Pons (tissue), 1 donor: ENCODE data around the gene LINGO1.

Experiments
- DNase-seq: peaks from one replicate; pipeline ENCODE4 v3.0.0-alpha.2; 2016; ENCODE audit warnings: low spot score

The LINGO1 gene

DNA sequence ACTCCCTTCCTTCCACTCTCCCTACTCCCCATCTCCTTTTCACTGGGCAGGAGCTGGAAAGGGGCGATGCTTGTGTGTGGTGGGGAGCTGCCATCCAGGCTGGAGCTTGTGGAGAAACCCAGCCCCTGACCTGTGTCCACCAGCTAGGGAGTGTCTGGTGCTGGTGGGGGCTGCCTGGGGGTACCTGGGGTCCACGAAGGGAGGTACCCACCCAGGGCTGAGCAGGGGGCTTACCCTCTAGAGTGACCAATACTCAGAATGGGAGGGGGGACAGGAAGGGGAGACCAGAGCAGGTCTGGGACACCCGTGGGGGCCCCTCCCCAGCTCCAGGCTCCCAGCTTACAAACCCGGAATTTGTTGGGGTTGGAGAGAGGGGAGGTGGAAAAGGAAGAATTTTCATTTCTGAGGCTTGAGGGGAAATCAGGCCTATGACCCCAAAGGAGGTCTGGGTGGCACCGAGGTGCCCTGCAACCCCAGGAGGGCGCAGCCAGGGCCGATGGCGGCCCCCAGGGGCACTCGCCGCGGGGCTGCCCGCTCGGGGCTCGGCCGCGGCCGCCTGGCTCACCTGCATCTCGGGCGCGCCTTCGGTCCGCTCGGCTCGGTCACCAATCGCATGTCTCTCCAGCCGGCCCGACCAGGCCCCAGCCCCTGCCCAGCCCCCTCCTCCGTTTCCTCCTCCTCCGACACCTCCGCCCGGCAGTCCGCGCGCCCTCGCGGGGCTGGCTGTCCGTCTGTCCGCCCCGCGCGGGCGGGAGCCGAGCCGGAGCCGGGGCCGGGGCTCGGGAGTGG lies 773 bp downstream of the LINGO1 start:
- no peak for DNase-seq

DNA sequence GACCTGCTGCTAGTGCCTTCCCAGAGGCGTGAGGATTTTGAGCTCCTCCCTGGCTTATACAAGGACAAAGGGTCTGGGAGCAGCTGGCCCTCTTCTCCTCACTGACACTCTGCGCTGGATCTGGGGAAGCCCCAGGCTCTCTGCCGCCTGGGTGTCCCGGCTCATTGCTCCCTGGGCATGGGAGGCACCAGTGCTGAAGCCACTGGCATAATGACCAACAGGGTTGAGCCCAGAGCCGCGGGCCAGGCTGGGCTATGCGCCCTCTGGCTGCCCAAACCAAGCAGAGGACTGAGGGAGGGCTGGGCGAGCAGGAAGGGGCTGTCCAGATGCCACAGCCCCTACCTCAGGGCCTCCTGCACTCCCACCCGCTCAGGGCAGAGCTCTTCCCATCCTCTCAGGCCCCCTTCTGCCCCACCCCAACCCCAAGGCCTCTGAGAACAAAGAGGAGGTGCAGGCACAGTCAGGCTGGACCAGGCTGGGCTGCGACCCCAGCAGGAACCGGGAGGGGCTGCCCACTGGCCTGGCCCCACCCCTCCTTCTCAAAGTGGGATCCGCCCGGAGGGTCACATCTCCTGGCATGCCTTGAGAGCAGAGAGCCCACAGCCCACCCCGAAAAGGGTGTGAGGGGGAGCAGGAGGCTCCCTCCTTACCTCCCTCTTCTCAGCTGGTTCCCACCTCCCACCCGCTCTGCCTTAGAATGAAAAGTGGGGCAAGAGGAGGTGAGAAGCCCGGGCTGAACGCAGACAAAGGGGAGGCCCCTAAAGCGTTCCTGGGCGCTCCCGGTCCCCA lies 1.6 kb downstream of the LINGO1 start:
- DNase-seq: peak; percentile 79

DNA sequence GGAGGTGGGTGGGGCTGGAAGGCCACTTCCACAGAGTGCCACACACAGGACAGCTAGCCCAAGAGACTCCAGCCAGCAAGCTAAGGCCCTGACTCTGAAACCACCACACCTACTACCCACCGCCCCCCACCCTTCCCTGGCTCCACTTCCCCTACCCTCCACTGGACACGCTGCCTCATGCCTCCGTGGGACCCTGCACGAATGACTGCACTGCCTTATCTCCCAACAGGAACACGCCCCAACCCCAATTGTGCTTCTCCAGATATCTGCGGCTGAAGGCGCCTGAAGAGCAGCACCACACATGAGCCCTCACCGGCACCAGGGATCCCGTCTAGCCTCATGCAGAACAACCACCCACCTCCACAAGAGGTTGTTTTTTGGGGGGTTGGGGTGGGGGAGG lies 2.7 kb downstream of the LINGO1 start:
- no peak for DNase-seq

DNA sequence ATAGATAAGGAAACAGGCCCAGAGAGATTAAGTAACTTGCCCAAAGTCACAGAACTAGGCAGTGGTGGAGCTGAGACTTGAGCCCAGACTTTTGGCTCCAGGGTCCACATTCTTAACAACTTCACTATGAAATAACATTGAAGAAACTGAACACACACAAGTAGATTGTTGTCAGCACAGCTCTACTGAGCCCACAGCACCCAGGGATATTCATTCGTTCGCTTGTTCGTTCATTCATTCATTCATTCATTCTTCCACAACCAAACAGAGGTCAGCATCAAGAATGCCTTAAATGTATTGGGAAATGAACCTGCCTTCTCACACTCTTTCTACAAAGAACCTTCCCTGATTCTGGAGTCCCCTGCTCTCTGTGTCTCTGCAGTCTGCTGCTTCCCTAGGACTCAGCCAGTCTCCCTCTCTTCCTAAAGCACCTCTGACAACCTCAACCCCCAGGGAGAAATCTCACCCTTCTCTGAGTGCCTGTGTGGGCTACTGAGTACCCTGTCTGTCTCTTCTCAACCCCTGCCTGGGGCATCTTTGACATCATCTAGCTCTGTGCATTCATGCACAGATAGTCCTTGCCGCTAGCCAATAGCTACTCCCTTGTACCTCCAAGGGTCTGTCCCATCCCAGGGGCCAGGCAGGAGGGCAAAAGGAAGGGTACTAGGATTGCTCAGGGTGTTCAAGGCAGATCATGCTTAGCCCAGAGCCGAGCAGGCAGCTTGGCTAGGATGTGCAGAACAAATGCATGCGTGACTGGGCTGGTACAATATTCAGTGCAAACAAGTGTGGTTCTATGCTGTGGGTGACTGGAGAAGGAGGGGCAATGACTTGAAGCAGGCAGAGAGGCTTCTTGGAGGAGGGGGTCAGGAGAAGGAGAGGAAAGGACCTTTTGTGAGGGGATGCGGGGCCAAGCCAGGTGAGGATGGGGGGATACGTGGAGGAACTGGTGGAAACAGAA lies 3.4 kb downstream of the LINGO1 start:
- DNase-seq: peak; percentile 61

DNA sequence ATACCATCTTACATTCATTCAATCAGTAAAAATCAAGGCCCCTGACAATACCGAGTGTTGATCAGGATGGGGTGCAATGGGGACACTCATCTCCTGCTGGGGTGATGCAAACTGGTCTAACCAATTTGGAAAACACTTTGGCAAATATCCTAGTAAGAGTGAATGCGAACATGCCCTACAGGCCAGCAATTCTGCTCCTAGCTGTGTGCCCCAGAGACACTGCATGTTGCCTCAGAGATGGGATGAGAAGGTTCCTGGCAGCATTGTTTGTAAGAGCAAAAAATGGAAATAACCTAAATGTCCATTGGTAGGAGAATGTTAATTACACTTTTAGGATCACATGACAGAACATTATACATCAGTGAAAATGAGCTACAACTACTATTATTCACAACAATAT lies 4.7 kb downstream of the LINGO1 start:
- DNase-seq: no peak

DNA sequence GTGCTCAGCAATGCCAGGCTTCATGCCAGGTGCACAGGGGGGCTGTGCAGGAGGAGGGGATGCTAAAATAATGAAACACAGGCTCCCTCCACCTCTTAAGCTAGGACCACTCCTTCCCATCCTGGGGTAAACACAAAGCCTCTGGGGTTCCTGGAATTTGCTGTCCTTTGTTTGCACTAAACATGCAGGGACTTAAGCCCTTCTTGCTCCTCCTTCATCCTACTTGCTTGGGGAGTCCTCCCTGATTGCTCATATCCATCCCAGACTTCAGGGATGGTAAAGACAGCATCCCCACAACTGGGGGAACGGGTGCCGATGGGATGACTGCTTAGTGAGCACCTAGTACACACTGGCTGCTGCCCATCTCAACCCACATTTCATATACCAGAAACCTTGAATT lies 5.1 kb downstream of the LINGO1 start:
- DNase-seq: no peak

DNA sequence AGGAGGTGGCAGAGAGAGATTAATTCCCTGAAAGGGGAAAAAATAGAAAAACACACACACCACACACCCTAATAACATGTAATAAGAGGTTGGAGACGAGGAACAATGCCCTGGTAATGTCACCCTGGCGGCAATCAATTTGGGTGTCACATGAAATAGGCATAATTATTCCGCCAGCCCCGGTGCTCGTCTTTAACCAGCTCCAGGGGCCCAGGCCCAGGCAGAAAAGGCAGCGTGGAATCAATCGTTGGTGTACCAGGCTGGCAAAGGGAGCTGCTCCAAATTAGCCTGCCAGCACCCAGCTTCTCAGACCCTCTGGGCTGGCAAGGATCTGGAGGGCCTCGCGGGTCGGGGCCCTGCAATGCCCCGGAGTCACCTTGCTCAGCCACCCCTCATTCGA lies 5.6 kb downstream of the LINGO1 start:
- DNase-seq: no peak

DNA sequence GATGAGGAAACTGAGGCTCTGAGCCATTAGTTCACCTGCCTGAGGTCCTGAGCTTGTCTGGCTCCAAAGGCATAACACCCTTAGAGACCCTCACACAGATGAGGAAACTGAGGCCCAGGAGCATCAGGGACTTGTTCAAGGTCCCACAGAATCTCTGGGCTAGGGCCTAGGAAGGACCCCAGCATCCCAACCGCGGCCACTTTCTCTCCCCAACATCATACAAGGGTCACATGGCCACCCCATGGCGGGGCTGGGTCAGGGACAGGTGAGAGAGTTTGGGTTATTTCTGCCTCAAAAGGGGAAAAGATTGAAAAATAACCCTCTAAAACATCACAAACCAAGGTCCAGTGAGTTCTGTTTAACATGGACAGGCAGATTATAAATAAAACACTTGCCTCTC lies 6.7 kb downstream of the LINGO1 start:
- no peak for DNase-seq

DNA sequence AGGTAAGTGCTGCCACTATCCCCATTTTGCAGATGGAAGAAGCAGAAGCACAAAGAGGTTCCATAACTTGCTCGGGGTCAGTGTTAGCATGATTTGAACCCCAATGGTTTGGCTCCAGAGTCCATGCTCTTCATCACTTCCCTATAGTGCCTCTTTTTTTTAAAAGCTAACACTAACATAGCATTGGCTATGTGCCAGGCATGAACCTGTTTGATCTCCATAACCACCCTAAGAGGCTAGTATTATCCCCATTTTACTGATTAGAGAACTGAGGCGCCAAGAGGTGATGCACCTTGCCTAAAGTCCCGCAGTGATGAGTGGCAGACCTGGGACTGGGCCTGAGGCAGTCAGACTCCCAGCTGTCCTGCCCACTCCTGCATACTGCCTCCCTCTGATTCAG lies 7.3 kb downstream of the LINGO1 start:
- DNase-seq: no peak

DNA sequence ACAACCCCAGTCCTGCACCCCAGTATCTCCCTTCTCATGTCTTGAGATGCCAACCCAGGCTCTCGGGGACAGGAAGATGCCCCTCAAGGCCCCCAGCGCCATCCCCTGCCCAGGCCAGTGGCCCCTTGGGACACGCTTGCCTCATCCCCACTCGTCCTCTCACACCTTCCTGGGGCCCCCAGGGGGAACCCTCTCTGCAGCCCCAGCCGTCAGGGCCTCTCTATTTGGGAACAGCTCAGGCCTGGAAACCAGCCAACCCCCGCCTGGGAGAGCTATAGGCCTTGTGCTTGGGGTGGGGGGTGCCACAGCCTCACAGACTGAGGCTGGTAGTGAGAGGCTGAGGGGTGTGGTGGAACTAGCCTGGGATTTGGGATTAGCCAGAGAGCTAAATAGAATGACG lies 7.8 kb downstream of the LINGO1 start:
- DNase-seq: no peak

DNA sequence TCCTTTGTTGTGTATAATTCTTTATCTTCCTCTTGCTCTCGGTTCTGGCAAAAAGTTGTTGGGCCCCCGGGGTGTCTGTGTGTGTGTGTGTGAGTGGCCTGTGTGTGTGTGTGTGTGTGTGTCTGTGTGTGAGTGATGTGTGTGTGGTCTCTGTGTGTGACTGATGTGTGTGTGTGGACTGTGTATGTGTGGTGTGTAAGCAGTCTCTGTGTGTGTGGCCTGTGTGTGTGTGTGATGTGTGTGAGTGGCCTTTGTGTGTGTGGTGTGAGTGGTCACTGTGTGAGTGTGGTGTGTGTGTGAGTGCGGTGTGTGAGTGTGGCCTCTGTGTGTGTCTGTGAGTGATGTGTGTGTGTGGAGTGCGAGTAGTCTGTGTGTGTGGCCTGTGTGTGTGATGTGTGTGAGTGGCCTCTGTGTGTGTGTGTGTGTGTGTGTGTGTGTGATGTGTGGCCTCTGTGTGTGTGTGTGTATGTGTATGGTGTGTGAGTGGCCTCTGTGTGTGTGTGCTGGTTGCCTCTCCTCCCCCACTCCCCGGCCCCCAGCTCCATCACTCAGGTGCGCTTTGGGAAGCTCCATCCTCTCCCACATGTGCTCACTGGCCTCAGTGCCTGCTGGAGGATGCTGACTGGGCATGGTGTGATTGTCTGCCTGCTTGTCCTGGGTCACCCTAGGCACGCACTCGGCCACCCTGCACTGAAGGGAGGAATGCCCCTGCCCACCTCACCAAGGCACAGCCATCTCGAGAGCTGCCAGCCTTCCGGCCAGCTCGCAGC lies 8.8 kb downstream of the LINGO1 start:
- no peak for DNase-seq

DNA sequence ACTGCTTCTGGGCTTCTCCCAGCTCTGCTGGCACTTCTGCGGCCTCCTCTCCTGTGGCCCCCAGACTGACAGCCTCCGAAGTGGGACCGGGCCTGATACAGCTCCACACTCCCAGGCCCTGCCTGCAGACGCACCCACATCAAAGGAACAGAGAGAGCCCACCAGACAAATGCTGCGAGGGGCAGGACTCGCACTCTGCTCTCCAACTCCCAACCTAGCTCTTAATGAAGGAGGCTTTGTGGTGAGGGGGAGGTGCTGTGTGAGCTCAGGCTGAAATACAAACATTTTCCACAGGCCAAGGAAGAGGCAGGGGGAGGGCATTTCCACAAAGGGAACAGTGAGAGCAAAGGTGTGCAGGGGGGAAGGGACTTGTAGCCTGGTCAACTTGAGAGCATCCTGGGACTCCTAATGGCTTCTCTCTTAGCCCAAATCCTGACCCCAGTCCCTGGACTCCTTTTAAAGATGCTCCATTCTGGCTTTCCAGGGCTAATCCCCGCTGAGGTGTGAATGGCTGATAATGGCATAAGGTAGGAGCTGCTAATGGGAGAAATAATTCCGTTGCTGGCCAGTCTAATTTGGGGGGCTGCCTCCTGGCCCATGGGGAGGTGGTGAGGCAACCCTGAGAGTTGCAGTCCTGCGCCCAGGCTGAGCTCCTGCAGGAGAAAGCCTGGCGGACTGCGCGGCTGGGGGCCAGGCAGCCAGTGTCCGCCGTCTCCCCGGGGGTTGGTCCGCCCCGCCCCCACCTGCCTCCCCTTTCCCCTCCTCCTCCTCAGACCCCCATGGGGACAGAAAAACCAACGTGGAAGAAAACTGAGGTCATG lies 9.6 kb downstream of the LINGO1 start:
- DNase-seq: no peak

DNA sequence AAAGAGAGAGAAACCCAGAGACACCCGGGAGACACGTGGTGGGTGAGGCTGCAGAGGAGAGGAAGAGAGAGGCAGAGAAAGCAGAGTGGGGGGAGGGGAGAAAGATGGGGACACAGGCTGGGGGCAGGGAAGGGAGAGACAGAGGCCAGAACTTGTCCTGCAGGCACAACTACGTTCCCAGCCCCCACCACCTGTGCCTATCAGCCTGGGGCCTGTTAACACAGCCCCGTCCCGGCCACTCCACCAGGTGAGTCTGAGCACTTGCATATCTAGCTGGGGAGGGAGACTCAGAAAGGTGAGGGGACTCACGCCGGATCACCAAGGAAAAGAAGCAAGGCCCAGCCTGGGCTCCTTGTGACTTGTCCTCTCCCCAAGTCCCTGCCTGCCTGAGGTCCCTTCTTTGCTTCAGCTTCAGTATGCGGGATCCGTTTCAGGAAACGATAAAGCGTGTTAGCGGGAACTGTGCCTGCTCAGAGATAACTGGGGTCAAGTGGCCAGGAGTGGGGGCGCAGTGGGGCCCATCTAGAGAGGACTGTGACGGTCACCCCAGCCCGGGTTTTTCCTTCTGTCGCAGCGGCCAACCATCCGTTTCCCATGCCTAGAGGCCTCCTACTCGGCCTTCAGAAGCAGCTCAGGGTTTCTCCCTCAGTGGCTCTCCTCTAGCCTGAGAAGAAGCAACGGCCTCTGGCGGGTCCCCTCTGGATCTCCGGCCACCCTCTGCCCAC lies 10.3 kb downstream of the LINGO1 start:
- no peak for DNase-seq

DNA sequence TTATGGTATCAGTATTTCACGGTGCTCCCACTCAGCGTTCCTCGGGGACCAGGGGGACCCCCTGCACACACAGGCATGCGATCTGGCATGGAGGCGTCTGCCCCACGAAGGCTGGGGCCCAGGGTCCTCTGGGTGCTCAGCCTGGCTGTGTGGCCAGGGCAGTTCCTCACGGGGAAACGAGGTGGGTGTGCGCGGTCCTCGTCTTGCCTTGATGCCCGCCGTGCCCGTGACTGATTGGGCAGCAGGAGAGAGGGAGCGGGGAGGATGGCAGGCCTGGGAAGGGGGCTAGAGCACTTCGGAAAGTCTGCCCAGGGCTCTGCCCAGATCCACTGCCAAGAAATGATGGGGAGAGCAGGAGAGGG lies 10.9 kb downstream of the LINGO1 start:
- DNase-seq: no peak

DNA sequence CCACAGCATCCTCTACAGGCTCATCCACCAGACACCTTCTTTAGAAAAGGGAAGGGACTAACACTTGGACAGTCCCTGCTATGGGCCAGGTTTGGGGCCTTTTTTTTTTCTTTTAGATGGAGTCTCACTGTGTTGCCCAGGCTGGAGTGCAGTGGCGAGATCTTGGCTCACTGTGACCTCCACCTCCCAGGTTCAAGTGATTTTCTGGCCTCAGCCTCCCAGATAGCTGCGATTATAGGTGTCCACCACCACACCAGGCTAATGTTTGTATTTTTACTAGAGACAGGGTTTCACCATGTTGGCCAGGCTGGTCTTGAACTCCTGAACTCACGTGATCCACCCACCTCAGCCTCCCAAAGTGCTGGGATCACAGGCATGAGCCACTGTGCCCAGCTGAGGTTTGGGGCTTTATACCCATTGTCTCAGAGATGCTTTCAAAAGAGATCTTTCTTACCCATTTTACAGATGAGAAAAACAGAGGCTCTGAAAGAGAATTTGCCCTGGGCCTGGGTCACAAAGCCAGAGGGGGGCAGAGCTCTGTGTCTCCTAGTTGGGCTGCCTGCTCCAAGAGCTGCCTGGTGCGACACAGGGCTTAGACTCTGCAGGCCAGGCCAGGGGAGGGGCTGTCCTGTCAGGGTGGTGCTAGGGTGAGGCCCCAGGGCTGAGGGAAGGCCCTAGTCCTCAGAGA lies 11.6 kb downstream of the LINGO1 start:
- DNase-seq: no peak

DNA sequence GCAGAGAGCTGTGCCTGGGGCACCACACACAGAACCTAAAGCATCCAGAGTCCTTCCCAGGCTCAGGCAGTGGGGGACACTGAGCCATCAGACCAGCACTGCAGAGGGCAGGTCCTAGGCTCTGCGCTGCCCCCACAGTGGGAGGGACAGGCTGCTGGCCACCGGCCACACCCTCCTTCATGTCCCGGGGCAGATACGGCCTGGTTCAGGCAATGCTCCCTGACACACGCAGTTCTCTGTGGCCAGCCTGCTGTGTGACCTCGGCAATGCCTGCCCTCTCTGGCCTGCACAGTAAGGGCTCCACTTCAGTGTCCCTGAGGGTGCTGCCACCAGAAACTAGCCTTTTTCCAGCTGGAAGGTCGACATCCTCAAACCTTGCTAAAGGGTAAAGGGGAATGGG lies 12.4 kb downstream of the LINGO1 start:
- DNase-seq: no peak

DNA sequence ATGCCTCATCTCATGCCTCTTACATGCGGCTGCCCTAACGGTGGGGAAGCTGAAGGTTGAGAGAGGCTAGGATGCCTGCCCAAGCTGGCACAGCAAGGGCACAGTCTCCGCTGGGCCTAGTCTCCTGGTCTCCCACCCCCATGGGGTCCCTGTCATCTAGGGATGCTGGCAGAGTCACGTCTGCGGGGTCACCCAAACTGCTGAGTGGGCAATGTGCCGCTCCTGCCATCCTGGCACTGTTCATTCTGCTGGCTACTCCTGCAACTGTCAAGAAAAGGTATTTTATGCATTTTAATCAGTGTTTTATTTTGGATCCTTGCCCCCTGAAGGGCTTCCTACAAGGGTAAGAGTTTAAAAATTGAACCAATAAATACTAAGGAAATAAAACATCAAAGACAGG lies 12.8 kb downstream of the LINGO1 start:
- no peak for DNase-seq

DNA sequence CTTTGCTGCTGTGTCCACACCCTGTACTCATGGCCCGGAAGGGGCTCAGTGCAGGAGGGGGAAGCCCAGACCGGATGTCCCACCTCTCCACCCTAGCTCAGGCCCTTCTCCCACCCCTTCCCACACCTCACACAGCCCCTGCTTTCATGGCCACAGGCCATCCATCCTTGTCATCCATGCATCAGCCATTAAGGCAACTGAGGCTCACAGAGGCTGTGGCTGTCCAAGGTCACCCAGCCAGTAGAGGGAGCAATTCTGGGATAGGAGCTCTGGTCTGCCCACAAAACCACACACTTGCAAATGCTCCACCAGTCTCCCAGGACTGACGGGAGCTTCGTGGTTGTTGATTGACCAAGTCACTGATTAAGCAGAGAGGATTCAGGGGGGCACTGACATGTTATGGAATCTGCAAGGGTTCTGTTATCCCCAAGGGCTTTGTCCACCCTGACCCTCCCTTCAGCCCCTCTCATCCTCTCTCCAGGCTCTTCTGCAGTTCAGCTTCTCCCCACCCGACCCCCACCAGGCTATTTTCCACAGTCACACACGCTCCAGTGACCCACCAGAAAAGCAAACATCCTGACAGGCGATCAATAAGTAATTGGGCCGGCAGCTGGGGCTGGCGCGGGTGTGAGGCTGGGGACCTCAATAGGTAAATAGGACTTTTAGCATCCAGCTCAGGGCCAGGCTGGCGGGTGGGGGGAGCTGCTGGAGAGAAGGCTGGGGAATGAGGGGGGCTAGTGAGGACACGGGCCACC lies 15.1 kb downstream of the LINGO1 start:
- no peak for DNase-seq

DNA sequence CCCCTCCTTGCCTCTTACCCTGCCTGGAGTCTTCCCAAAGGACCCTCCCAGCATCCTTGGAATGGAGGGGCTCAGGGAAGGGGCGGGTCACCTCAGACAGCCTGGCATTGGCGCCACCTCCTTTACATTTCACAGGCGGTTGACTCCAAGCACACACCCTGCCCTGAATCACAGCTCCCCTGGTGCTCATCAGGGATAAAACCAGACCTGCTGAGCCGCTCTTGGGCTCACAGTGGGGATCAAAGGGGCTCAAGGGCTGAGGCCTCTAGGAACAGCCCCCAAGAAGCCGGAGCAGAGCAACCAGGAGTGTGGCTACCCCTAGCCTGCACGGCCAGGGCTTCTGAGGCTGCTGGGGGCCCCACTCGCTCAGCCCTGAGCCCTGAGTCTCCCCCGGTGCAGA lies 16.6 kb downstream of the LINGO1 start:
- no peak for DNase-seq
